ENCODE measurements around the gene DVL1.

Gene DVL1

GRCh38 chr1:1332031-1332755, 17.0 kb downstream of the DVL1 start:
- Histone ChIP-seq H3K9ac (ENCODE audit: low read length) (no peak overlapping the region), H2BK12ac (ENCODE audit: low read length in 2 of 2) (no peak overlapping the region), H3K14ac (ENCODE audit: low read length in 2 of 2) (no peak overlapping the region), H3K36me3 (ENCODE audit: control insufficient read depth in 1 of 2, insufficient read depth in 2 of 2, low read depth in 1 of 2, low read length in 2 of 2) (peaks cover 7 to 88% of the 10 kb centered on the region in 2 experiments), H3K23ac (ENCODE audit: low read length in 2 of 2) (no peak overlapping the region), H3K18ac (ENCODE audit: low read depth in 1 of 2, low read length in 2 of 2) (no peak overlapping the region), H3K9me3 (ENCODE audit: control insufficient read depth, low read length) (no peaks in the 10 kb centered on the region), H2AK5ac (ENCODE audit: low read length, severe bottlenecking) (no peak overlapping the region), H3K4me3 (ENCODE audit: insufficient read depth in 1 of 2, low read depth in 1 of 2, low read length in 2 of 2) (no peak overlapping the region), H2BK5ac (ENCODE audit: low read depth, low read length, poor library complexity, severe bottlenecking) (no peak overlapping the region), H4K8ac (ENCODE audit: low read length) (peak overlapping the region; percentile 29), H3K27ac (ENCODE audit: low read length, poor library complexity, severe bottlenecking) (no peak overlapping the region), H3K4me1 (ENCODE audit: control insufficient read depth, insufficient read depth, low read depth, low read length) (peaks cover 33% of the 10 kb centered on the region), H2AFZ (ENCODE audit: low read depth, low read length) (no peak overlapping the region), H4K91ac (ENCODE audit: low read length) (peak overlapping the region; percentile 58), H3K79me1 (replicated peaks; ENCODE audit: low read length, poor library complexity, severe bottlenecking) (peaks cover 9% of the 10 kb centered on the region), H3K4ac (ENCODE audit: low read depth in 1 of 2, low read length in 2 of 2) (no peak overlapping the region), H3K27me3 (ENCODE audit: control insufficient read depth in 1 of 2, insufficient read depth in 1 of 2, low read length in 2 of 2) (no peaks in the 10 kb centered on the region), H3K4me2 (ENCODE audit: low read length, poor library complexity, severe bottlenecking) (no peak overlapping the region), H2BK15ac (ENCODE audit: low read depth, poor library complexity, severe bottlenecking) (no peak overlapping the region), H2BK120ac (ENCODE audit: low read depth, low read length) (no peak overlapping the region)
- DNase-seq: no peak
- WGBS: 85% methylated on average over 54 of the region's 57 CpGs

DNA sequence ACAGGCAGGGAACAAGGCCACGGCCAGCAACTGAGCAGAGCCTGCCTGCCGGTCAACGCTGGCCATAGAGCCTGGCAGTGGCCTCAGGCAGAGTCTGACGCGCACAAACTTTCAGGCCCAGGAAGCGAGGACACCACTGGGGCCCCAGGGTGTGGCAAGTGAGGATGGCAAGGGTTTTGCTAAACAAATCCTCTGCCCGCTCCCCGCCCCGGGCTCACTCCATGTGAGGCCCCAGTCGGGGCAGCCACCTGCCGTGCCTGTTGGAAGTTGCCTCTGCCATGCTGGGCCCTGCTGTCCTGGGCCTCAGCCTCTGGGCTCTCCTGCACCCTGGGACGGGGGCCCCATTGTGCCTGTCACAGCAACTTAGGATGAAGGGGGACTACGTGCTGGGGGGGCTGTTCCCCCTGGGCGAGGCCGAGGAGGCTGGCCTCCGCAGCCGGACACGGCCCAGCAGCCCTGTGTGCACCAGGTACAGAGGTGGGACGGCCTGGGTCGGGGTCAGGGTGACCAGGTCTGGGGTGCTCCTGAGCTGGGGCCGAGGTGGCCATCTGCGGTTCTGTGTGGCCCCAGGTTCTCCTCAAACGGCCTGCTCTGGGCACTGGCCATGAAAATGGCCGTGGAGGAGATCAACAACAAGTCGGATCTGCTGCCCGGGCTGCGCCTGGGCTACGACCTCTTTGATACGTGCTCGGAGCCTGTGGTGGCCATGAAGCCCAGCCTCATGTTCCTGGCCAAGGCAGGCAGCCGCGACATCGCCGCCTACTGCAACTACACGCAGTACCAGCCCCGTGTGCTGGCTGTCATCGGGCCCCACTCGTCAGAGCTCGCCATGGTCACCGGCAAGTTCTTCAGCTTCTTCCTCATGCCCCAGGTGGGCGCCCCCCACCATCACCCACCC, 17.9 kb downstream of the DVL1 start, which contains the start of gene TAS1R3:
Gene TAS1R3, plus strand, starts transcription at position 213 of the 898 bp plus-strand sequence. Its CDS starts 66 bp downstream, at position 279.
- Histone ChIP-seq H4K91ac (ENCODE audit: low read length) (peak within 1 kb of the TSS; percentile 18), H3K9ac (ENCODE audit: low read length) (peak within 1 kb of the TSS; percentile 65), H3K36me3 (ENCODE audit: control insufficient read depth in 1 of 2, insufficient read depth in 2 of 2, low read depth in 1 of 2, low read length in 2 of 2) (peaks cover 12 to 88% of the 10 kb centered on the region in 2 experiments), H3K23ac (ENCODE audit: low read length in 2 of 2) (no peak within 1 kb of the TSS), H3K79me1 (replicated peaks; ENCODE audit: low read length, poor library complexity, severe bottlenecking) (peaks cover 14% of the 10 kb centered on the region), H3K4ac (ENCODE audit: low read depth in 1 of 2, low read length in 2 of 2) (no peak within 1 kb of the TSS), H3K4me2 (ENCODE audit: low read length, poor library complexity, severe bottlenecking) (peak within 1 kb of the TSS; percentile 6), H4K8ac (ENCODE audit: low read length) (peak within 1 kb of the TSS; percentile 32), H2BK5ac (ENCODE audit: low read depth, low read length, poor library complexity, severe bottlenecking) (no peak within 1 kb of the TSS), H3K4me1 (ENCODE audit: control insufficient read depth, insufficient read depth, low read depth, low read length) (peaks cover 37% of the 10 kb centered on the region), H3K9me3 (ENCODE audit: control insufficient read depth, low read length) (no peaks in the 10 kb centered on the region), H2AFZ (ENCODE audit: low read depth, low read length) (no peak within 1 kb of the TSS), H3K27ac (ENCODE audit: low read length, poor library complexity, severe bottlenecking) (no peak within 1 kb of the TSS), H2AK5ac (ENCODE audit: low read length, severe bottlenecking) (no peak within 1 kb of the TSS), H3K4me3 (ENCODE audit: insufficient read depth in 1 of 2, low read depth in 1 of 2, low read length in 2 of 2) (peak within 1 kb of the TSS in 1 of 2 experiments; percentile 30), H2BK120ac (ENCODE audit: low read depth, low read length) (no peak within 1 kb of the TSS), H3K18ac (ENCODE audit: low read depth in 1 of 2, low read length in 2 of 2) (peak within 1 kb of the TSS in 1 of 2 experiments; percentile 28), H3K14ac (ENCODE audit: low read length in 2 of 2) (no peak within 1 kb of the TSS), H2BK12ac (ENCODE audit: low read length in 2 of 2) (peak within 1 kb of the TSS in 1 of 2 experiments; percentile 8), H3K27me3 (ENCODE audit: control insufficient read depth in 1 of 2, insufficient read depth in 1 of 2, low read length in 2 of 2) (no peaks in the 10 kb centered on the region), H2BK15ac (ENCODE audit: low read depth, poor library complexity, severe bottlenecking) (no peak within 1 kb of the TSS)
- 88% methylated on average over 41 of the region's 41 CpGs for WGBS
- DNase-seq: no peak

DNA sequence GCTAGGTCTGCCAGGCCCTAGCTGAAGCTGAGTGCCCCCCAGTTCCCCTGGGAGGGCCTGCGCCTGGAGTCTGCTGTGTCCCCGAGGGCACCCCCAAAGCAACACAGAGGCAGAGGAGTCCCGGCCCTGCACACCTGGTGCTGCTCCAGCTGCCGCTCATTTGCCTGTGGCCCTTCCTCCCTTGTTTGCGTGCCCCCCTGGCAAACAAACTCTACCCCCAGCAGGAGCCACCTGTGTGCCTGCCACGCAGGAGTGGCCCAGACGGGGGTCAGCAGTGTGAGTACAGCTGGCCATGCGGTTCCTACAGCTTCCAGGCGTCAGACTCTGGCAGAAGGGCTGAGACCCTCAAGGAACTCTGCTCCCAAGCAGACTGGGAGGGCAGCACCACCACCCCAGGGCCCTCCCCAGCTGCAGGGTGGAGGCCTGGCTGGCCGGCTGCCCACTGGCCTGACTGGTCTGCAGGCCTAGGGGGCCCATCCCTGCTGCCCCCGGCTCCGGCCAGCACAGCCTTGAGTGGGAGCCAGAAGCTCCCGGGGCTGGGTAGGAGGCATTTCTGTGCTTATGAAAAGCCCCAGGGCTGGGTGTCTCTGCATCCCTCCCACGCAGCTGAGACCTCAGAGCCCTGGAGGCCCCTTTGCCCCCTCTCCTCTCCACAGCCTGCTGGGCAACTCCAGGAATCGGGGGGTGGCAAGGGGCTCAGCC, 18.7 kb downstream of the DVL1 start:
- no peak overlapping the region for H2BK120ac ChIP-seq (ENCODE audit: low read depth, low read length)
- H2AFZ ChIP-seq (ENCODE audit: low read depth, low read length): no peak overlapping the region
- 87% methylated on average over 15 of the region's 15 CpGs for WGBS
- peaks cover 44% of the 10 kb centered on the region for H3K4me1 ChIP-seq (ENCODE audit: control insufficient read depth, insufficient read depth, low read depth, low read length)
- no peak overlapping the region for H2BK12ac ChIP-seq (ENCODE audit: low read length in 2 of 2)
- H2AK5ac ChIP-seq (ENCODE audit: low read length, severe bottlenecking): no peak overlapping the region
- H4K8ac ChIP-seq (ENCODE audit: low read length): peak overlapping the region; percentile 32
- no peaks in the 10 kb centered on the region for H3K9me3 ChIP-seq (ENCODE audit: control insufficient read depth, low read length)
- no peaks in the 10 kb centered on the region for H3K27me3 ChIP-seq (ENCODE audit: control insufficient read depth in 1 of 2, insufficient read depth in 1 of 2, low read length in 2 of 2)
- no peak overlapping the region for H3K4me3 ChIP-seq (ENCODE audit: insufficient read depth in 1 of 2, low read depth in 1 of 2, low read length in 2 of 2)
- peaks cover 13% of the 10 kb centered on the region for H3K79me1 ChIP-seq (replicated peaks; ENCODE audit: low read length, poor library complexity, severe bottlenecking)
- H3K14ac ChIP-seq (ENCODE audit: low read length in 2 of 2): no peak overlapping the region
- peak overlapping the region; percentile 6 for H3K4me2 ChIP-seq (ENCODE audit: low read length, poor library complexity, severe bottlenecking)
- no peak overlapping the region for H2BK5ac ChIP-seq (ENCODE audit: low read depth, low read length, poor library complexity, severe bottlenecking)
- no peak overlapping the region for H3K23ac ChIP-seq (ENCODE audit: low read length in 2 of 2)
- no peak for DNase-seq
- H3K36me3 ChIP-seq (ENCODE audit: control insufficient read depth in 1 of 2, insufficient read depth in 2 of 2, low read depth in 1 of 2, low read length in 2 of 2): peaks cover 12 to 84% of the 10 kb centered on the region in 2 experiments
- no peak overlapping the region for H3K27ac ChIP-seq (ENCODE audit: low read length, poor library complexity, severe bottlenecking)
- peak overlapping the region; percentile 65 for H3K9ac ChIP-seq (ENCODE audit: low read length)
- H4K91ac ChIP-seq (ENCODE audit: low read length): peak overlapping the region; percentile 18
- peak overlapping the region in 1 of 2 experiments; percentile 28 for H3K18ac ChIP-seq (ENCODE audit: low read depth in 1 of 2, low read length in 2 of 2)
- no peak overlapping the region for H3K4ac ChIP-seq (ENCODE audit: low read depth in 1 of 2, low read length in 2 of 2)
- no peak overlapping the region for H2BK15ac ChIP-seq (ENCODE audit: low read depth, poor library complexity, severe bottlenecking)
